ES-I3 (cell line): ENCODE measurements around the gene USP32.
A peak's percentile ranks its signal among the peaks of the same experiment; 100 is the strongest.

Experiments used
- H3K36me3 ChIP-seq: 2 replicates; pipeline ENCODE4 v1.6.1; 2013; ENCODE audit warnings: mild to moderate bottlenecking, low read length, control low read depth, moderate library complexity; ENCODE audit not compliant: insufficient read depth
- H3K4me1 ChIP-seq: 2 replicates; pipeline ENCODE4 v1.6.1; 2013; ENCODE audit warnings: mild to moderate bottlenecking, control low read depth, low read length; ENCODE audit not compliant: insufficient read depth
- H3K9ac ChIP-seq: 2 replicates; pipeline ENCODE4 v1.6.1; 2013; ENCODE audit warnings: low read depth, mild to moderate bottlenecking, low read length, moderate library complexity
- H3K9me3 ChIP-seq: 2 replicates; pipeline ENCODE4 v1.6.1; 2013; ENCODE audit warnings: mild to moderate bottlenecking, low read length, moderate library complexity; ENCODE audit not compliant: control insufficient read depth, insufficient read depth

The USP32 gene

GRCh38 chr17:60173304-60173819, 218.6 kb downstream of the USP32 start:
- peaks cover 20% of the 10 kb centered on the region; the same call in 1 of the 2 replicates for H3K4me1 ChIP-seq
- H3K9me3 ChIP-seq: no peaks in the 10 kb centered on the region
- no peaks in the 10 kb centered on the region for H3K36me3 ChIP-seq
- no peak overlapping the region for H3K9ac ChIP-seq

DNA sequence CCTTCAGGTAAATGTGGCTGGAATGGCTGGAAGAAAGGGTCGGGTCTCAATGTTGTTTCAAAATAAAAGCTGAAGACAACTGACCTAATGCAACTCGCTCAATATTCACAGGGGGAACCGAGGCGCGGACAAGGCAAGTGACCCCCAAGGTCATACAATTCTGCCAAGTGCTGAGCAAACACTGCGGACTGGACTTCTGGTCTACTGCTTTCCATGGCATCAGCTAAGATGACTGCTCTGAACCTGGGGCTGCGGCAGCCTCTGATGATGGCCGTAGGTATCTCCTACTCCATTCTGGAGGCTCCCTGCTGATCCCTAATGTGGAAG, 220.2 kb downstream of the USP32 start:
- Histone ChIP-seq H3K4me1 (peaks cover 26% of the 10 kb centered on the region; the same call in 1 of the 2 replicates), H3K9ac (no peak overlapping the region), H3K9me3 (no peaks in the 10 kb centered on the region), H3K36me3 (no peaks in the 10 kb centered on the region)

DNA sequence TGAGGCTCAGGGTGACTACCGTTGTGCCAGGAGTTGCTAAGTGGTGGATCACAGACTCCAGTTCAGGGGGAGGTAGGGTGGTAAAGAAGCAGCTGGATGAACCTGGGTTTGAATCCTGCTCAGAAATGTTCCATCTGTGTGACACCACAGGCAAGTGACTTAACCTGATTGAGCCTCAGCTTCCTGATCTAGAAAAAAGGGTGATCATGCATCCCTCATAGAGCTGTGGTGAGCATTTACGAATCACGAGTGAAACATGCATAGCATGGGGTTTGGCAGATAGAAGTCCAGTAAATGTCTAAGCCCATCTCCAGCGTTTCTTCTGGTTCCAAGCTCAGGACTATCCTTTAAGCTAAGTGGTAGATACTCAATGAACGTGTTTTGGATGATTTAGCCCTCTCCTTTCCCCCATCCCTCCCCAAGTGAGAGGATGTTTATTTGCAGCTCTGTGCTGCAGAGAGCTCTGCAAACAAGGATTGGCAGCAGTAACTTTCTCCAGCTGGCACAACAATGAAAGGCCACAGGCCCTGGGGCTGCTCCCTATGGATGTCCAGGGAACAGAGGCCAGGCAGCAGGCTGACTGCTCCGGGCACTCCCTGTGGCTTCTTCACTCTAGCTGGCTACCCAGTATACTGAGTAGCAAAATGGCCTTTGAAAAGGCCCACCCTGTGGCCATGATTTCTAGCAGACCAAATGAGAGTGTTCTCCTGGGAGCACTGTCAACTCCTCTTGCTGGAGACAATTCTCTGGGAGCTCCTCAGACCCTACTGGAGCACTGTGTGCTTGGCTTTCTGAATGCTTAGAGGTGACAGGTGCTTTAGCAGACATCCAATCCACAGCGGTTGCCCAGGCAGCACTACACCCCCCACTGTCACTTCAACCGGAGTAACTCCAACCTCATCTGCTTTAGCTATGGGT, 220.8 kb downstream of the USP32 start:
- Histone ChIP-seq H3K36me3 (no peaks in the 10 kb centered on the region), H3K9ac (no peak overlapping the region), H3K9me3 (no peaks in the 10 kb centered on the region), H3K4me1 (peaks cover 26% of the 10 kb centered on the region; the same call in 1 of the 2 replicates)

DNA sequence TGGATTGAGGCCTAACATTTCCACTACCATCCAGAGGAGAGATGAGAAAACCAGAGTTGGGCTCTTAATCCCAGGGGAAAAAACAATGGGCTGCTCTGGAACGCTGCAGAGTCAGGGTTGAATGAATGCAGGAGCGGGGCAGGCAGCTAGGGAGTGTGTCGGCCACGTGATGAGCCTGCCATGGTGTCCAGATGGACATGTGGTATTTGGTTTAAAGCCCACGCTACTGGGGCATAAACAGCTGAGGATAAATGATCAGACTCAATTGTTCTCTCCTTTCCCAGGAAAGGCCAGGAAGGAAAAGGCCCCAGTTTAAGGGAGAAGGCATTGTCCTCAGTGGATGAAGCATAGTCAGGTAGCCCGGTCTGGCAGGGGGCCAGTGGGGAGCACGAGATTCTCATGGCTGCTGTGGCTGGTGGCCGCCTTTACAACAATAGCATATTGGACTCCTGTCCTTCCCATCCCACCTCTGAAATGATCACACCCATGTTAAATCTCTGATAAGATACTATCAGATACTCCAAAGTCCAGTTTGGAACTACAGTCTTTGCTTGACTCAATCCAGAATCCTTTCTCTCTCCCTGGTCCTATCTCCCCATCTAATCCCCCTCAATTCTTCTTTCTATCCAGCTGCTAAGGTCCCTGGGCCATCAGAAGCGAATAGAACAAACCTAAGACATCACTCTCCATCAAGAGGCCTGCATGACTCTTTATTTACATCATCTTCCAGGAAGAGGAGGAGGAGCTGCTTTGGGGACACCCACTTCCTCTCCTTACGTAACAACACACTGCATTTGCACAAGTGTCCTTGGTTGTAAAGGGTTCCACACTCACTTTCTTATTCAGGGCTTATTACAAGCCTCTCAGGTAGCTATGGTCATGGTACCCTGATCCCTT, 221.8 kb downstream of the USP32 start:
- Histone ChIP-seq H3K9ac (no peak overlapping the region), H3K4me1 (peaks cover 30% of the 10 kb centered on the region; the same call in 1 of the 2 replicates), H3K9me3 (no peaks in the 10 kb centered on the region), H3K36me3 (no peaks in the 10 kb centered on the region)

GRCh38 chr17:60168654-60169053, 223.3 kb downstream of the USP32 start:
- Histone ChIP-seq H3K36me3 (no peaks in the 10 kb centered on the region), H3K9ac (no peak overlapping the region), H3K4me1 (peaks cover 34% of the 10 kb centered on the region), H3K9me3 (no peaks in the 10 kb centered on the region)

GRCh38 chr17:60167065-60167741, 224.7 kb downstream of the USP32 start:
- H3K36me3 ChIP-seq: no peaks in the 10 kb centered on the region
- no peaks in the 10 kb centered on the region for H3K9me3 ChIP-seq
- H3K9ac ChIP-seq: no peak overlapping the region
- H3K4me1 ChIP-seq: peaks cover 48% of the 10 kb centered on the region

DNA sequence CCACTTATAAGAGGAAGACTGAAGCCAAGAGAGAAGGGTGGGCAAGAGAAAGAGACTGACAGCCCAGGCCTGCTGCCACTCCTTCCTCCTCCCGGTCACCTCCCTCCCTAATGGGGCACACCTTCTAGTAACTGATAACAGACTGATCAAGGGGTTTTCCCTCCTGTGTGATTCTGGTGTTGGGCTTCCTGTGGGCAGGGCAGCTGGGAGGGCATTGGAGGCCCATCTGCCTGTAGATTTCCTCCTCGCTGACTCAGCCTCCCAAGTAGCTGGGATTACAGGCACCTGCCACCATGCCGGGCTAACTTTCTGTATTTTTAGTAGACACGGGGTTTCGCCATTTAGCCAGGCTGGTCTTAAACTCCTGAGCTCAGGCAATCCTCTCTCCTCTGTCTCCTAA, 226.0 kb downstream of the USP32 start:
- no peaks in the 10 kb centered on the region for H3K9me3 ChIP-seq
- H3K4me1 ChIP-seq: peaks cover 51% of the 10 kb centered on the region
- no peak overlapping the region for H3K9ac ChIP-seq
- H3K36me3 ChIP-seq: no peaks in the 10 kb centered on the region

GRCh38 chr17:60165223-60165622, 226.7 kb downstream of the USP32 start:
- Histone ChIP-seq H3K9me3 (no peaks in the 10 kb centered on the region), H3K36me3 (no peaks in the 10 kb centered on the region), H3K9ac (no peak overlapping the region), H3K4me1 (peaks cover 47% of the 10 kb centered on the region)

DNA sequence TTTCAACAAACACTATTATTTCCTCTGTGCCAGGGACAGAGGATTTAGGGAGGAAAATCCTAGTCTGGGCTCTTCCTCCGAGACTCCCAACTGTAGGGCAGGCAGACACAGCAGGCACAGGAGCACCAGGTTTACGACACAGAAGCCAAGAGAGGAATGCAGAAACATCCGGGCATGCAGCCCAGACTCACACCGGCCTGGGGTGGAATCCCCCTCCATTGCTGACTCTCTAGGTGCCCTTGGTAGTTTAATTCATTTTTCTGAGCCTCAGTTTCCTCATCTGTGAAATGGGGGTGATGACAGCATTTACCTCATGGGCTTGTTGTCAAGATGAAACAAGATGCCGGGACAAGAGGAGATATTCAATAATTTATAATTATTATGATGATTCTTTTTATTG, 227.2 kb downstream of the USP32 start:
- Histone ChIP-seq H3K9me3 (no peaks in the 10 kb centered on the region), H3K4me1 (peaks cover 43% of the 10 kb centered on the region), H3K36me3 (no peaks in the 10 kb centered on the region), H3K9ac (no peak overlapping the region)

GRCh38 chr17:60164164-60164563, 227.8 kb downstream of the USP32 start:
- Histone ChIP-seq H3K9me3 (no peaks in the 10 kb centered on the region), H3K4me1 (peaks cover 45% of the 10 kb centered on the region), H3K9ac (no peak overlapping the region), H3K36me3 (no peaks in the 10 kb centered on the region)

DNA sequence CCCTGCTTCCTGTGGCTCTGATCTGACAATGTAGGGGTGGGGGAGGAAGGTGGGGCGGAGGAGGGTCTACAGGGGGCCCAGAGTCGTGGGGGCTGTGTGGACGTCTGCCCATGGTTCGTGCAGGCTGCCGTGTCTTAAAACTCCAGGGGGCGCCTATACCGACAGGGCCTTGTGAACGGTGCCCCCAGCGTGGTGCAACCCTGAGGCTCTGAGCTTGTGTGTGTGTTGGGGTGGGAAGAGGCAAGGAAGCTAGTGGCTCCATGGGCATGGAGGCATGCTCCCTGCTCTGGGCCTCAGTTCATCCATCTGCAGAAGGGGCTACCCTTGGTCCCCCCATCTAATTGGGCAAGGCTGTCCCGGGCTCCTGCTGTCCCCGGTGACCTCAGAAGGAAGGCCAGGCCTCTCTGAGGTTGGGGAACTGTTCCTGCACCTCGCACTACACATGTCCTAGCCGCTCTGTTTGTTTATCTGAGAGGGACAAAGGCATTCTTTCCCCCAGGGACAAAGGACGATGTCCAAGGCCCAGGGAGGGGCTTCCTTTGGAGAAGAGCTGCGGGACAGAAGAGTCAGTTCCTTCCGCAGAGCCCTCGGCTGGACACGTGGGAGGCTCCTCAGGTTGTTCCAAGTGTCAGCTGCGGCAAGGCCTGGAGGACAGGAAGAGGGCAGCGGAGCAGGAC, 228.7 kb downstream of the USP32 start:
- Histone ChIP-seq H3K4me1 (peaks cover 50% of the 10 kb centered on the region), H3K9ac (no peak overlapping the region), H3K36me3 (no peaks in the 10 kb centered on the region), H3K9me3 (no peaks in the 10 kb centered on the region)

DNA sequence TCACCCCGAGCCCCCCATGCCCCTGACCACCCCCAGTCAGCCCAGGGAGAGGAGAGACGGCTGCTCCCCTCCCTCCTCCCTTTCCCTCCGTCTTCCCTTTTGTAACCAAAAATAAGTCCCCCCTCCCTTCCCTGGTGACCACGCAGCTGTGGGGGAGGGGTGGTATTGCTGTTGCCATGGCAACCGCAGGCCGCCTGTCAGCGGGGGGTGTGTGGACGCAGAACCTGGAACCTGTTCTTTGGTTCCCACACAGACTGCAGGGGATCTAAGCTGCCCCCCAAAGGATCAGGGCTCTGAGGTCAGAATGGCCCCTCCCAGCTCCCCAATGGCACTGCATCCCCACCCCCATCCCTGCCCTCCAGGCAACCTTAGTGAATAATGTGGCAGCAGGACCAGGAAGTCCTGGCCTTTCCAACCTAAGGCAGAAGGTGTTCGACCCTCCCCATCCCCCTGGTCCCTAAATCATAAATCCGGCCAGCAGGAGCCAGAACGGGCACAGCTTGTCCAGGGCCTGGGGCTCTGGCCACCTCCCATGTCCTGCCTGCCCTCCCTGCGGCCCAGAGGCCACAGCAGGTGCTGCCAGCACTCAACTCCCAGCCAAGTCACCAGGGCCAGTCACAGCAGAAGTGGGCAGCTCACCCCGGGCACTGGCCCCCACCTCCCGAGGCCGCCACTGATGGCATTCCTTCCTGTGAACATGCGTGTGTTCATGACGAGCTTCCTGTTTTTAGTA, 230.2 kb downstream of the USP32 start:
- Histone ChIP-seq H3K4me1 (peaks cover 55% of the 10 kb centered on the region), H3K9me3 (no peaks in the 10 kb centered on the region), H3K36me3 (no peaks in the 10 kb centered on the region), H3K9ac (peak overlapping the region; percentile 41; the same call in 1 of the 2 replicates)

- Histone ChIP-seq H3K4me1 (peaks cover 55% of the 10 kb centered on the region), H3K36me3 (no peaks in the 10 kb centered on the region), H3K9ac (peak overlapping the region; percentile 41; the same call in 1 of the 2 replicates), H3K9me3 (no peaks in the 10 kb centered on the region)
These were observed 231.0 kb downstream of the USP32 start for GRCh38 chr17:60160829-60161501.
